ENCODE results near the gene MAST4. TPM values are rescaled to one million over a fixed set of nuclear protein-coding genes. Genes with fewer than 3 reads are reported as not detected.

The MAST4 gene
- total RNA-seq, 1 donor: 12.7 TPM

DNA sequence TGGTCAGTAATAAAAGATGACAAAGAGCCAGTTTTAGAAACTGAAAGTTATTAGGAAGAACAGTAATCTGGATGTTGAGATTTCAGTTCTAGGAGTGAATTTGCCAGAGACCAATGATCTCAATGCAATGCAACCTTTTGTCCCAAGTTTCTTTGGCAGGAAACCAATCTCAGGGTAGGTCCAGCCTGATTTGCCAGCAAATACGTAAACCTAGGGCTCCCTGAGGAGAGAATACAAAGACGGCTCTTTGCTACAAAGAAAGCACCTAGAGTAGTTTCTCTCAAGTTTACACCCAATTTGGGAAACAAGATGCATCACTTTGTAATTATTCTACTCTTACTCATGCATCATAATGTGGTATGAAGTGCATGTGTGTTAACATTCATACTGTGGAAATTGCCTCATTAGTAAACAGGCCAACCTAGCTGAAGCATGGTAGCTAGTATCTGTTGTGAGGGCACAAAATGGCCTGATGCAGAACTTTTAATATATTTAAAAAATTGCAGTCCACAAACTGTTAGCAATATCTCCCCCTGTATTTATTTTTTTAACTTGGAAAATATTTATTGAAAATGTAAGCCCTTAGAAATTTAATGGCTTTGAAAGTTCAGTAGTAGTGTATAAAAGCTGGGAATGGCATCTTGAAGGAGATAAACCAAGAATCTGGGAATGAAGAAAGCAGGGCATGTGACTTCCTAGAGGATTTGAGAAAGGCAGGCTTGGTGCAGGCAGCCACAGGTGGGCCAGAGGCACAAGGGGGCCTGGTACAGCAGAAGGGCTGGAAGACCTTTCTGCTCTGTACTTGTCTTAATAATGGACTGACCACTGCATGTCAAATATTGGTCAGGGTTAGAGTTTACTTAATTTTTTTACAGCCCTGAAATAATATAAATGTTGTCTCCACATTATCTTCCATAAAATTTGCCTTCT, 59.5 kb downstream of the MAST4 start:
- H3K4me3 ChIP-seq (ENCODE audit: insufficient read depth, low read length): no peak overlapping the region
- H3K27me3 ChIP-seq (ENCODE audit: insufficient read depth, low read length): no peaks in the 10 kb centered on the region
- no peak overlapping the region for H3K4me2 ChIP-seq (ENCODE audit: insufficient read depth, low read length)
- peaks cover 5% of the 10 kb centered on the region for H3K4me1 ChIP-seq (ENCODE audit: insufficient read depth, low read length)
- DNase-seq (ENCODE audit: insufficient read length, low spot score, missing footprints): no peak
- no peaks in the 10 kb centered on the region for H4K20me1 ChIP-seq (ENCODE audit: insufficient read depth, low read length)
- no peak overlapping the region for H3K27ac ChIP-seq (ENCODE audit: low read depth, low read length)
- H3K36me3 ChIP-seq (ENCODE audit: insufficient read depth, low read length): no peaks in the 10 kb centered on the region
- H3K9me3 ChIP-seq (ENCODE audit: low read depth, low read length): no peaks in the 10 kb centered on the region
- H3K79me2 ChIP-seq (ENCODE audit: insufficient read depth, low read length): no peaks in the 10 kb centered on the region
- TF ChIP-seq, protein P1, sequence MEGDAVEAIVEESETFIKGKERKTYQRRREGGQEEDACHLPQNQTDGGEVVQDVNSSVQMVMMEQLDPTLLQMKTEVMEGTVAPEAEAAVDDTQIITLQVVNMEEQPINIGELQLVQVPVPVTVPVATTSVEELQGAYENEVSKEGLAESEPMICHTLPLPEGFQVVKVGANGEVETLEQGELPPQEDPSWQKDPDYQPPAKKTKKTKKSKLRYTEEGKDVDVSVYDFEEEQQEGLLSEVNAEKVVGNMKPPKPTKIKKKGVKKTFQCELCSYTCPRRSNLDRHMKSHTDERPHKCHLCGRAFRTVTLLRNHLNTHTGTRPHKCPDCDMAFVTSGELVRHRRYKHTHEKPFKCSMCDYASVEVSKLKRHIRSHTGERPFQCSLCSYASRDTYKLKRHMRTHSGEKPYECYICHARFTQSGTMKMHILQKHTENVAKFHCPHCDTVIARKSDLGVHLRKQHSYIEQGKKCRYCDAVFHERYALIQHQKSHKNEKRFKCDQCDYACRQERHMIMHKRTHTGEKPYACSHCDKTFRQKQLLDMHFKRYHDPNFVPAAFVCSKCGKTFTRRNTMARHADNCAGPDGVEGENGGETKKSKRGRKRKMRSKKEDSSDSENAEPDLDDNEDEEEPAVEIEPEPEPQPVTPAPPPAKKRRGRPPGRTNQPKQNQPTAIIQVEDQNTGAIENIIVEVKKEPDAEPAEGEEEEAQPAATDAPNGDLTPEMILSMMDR (IDR thresholded peaks at IDR 0.05; ENCODE audit: extremely low read depth, low read depth, low read length): no peak
- no peak overlapping the region for H2AFZ ChIP-seq (ENCODE audit: low read length)

DNA sequence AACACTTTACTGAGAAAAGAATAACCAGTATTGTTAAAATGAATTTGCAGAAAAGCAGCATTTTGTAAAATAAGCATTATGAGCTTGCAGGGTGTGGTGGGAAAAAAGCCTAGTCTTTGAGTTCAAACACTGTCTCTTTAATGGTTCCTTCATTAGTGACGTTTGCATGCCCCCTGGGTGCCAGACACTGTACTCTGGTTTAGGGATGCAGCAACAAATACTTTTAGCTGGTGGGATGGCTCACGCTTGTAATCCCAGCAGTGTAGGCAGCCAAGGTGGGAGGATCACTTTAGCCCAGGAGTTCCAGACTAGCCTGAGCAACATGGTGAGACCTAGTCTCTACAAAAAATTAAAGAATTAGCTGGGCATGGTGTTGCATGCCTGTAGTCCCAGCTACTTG, 62.3 kb downstream of the MAST4 start:
- DNase-seq (ENCODE audit: insufficient read length, low spot score, missing footprints): no peak
- Histone ChIP-seq H3K79me2 (ENCODE audit: insufficient read depth, low read length) (no peaks in the 10 kb centered on the region), H3K27ac (ENCODE audit: low read depth, low read length) (no peak overlapping the region), H3K27me3 (ENCODE audit: insufficient read depth, low read length) (no peaks in the 10 kb centered on the region), H2AFZ (ENCODE audit: low read length) (no peak overlapping the region), H3K4me1 (ENCODE audit: insufficient read depth, low read length) (peaks cover 3% of the 10 kb centered on the region), H3K4me3 (ENCODE audit: insufficient read depth, low read length) (no peak overlapping the region), H3K4me2 (ENCODE audit: insufficient read depth, low read length) (no peak overlapping the region), H3K9me3 (ENCODE audit: low read depth, low read length) (no peaks in the 10 kb centered on the region), H4K20me1 (ENCODE audit: insufficient read depth, low read length) (no peaks in the 10 kb centered on the region), H3K36me3 (ENCODE audit: insufficient read depth, low read length) (no peaks in the 10 kb centered on the region)
- TF ChIP-seq, protein P1 (IDR thresholded peaks at IDR 0.05; ENCODE audit: extremely low read depth, low read depth, low read length): no peak

DNA sequence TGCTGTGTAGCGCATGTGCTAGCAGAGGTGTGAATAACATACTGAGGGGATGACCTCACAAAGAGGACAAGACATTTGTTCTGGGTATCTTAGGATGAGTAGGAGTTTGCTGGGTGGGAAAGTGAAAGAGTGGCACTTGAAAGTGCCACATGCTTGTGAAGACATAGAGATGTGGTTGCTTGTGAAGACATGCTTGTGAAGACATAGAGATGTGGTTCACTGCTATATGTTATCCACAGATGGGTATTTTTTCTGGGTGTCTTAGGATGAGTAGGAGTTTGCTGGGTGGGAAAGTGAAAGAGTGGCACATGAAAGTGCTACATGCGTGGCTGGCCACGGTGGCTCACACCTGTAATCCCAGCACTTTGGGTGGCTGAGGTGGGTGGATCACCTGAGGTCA, 63.6 kb downstream of the MAST4 start:
- H3K27me3 ChIP-seq (ENCODE audit: insufficient read depth, low read length): no peaks in the 10 kb centered on the region
- no peak for DNase-seq (ENCODE audit: insufficient read length, low spot score, missing footprints)
- H3K36me3 ChIP-seq (ENCODE audit: insufficient read depth, low read length): no peaks in the 10 kb centered on the region
- TF ChIP-seq, protein P1 (IDR thresholded peaks at IDR 0.05; ENCODE audit: extremely low read depth, low read depth, low read length): no peak
- no peak overlapping the region for H3K4me2 ChIP-seq (ENCODE audit: insufficient read depth, low read length)
- no peak overlapping the region for H2AFZ ChIP-seq (ENCODE audit: low read length)
- peaks cover 3% of the 10 kb centered on the region for H3K4me1 ChIP-seq (ENCODE audit: insufficient read depth, low read length)
- no peaks in the 10 kb centered on the region for H3K9me3 ChIP-seq (ENCODE audit: low read depth, low read length)
- H4K20me1 ChIP-seq (ENCODE audit: insufficient read depth, low read length): no peaks in the 10 kb centered on the region
- no peak overlapping the region for H3K4me3 ChIP-seq (ENCODE audit: insufficient read depth, low read length)
- no peaks in the 10 kb centered on the region for H3K79me2 ChIP-seq (ENCODE audit: insufficient read depth, low read length)
- no peak overlapping the region for H3K27ac ChIP-seq (ENCODE audit: low read depth, low read length)

DNA sequence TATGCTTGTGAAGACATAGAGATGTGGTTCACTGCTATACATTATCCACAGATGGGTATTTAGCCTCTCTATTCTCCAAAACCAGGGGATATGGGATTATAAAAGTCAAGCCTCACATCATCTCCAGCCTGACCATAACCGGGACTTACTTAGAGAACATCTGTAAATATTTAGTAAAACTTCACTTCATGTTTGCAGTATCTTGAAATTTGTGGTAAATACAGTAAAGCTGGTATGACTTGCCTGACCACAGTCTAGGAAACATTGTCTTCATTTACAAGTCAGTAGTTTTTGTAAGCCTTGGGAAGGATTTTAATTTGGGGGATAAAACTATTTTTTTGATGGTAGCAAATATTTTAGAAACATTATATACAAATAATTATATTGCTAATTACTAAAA, 64.2 kb downstream of the MAST4 start:
- Histone ChIP-seq H3K36me3 (ENCODE audit: insufficient read depth, low read length) (no peaks in the 10 kb centered on the region), H3K4me3 (ENCODE audit: insufficient read depth, low read length) (no peak overlapping the region), H2AFZ (ENCODE audit: low read length) (no peak overlapping the region), H3K4me1 (ENCODE audit: insufficient read depth, low read length) (peaks cover 3% of the 10 kb centered on the region), H4K20me1 (ENCODE audit: insufficient read depth, low read length) (no peaks in the 10 kb centered on the region), H3K9me3 (ENCODE audit: low read depth, low read length) (no peaks in the 10 kb centered on the region), H3K4me2 (ENCODE audit: insufficient read depth, low read length) (no peak overlapping the region), H3K27me3 (ENCODE audit: insufficient read depth, low read length) (no peaks in the 10 kb centered on the region), H3K79me2 (ENCODE audit: insufficient read depth, low read length) (no peaks in the 10 kb centered on the region), H3K27ac (ENCODE audit: low read depth, low read length) (no peak overlapping the region)
- no peak for DNase-seq (ENCODE audit: insufficient read length, low spot score, missing footprints)
- TF ChIP-seq, protein P1 (IDR thresholded peaks at IDR 0.05; ENCODE audit: extremely low read depth, low read depth, low read length): no peak
